Fibroblast of peridontal ligament (primary cell): ENCODE results near the gene PDE6C.
"Not testable (repeated sequence)": the region's sequence is repeated elsewhere in the genome, so short reads cannot be mapped to it uniquely, and the experiment has no call there.

ENCODE experiments used
- DNase-seq: peaks from one replicate; pipeline ENCODE4 v3.0.0-alpha.2; 2010; ENCODE audit errors: extremely low read depth

PDE6C gene

DNA sequence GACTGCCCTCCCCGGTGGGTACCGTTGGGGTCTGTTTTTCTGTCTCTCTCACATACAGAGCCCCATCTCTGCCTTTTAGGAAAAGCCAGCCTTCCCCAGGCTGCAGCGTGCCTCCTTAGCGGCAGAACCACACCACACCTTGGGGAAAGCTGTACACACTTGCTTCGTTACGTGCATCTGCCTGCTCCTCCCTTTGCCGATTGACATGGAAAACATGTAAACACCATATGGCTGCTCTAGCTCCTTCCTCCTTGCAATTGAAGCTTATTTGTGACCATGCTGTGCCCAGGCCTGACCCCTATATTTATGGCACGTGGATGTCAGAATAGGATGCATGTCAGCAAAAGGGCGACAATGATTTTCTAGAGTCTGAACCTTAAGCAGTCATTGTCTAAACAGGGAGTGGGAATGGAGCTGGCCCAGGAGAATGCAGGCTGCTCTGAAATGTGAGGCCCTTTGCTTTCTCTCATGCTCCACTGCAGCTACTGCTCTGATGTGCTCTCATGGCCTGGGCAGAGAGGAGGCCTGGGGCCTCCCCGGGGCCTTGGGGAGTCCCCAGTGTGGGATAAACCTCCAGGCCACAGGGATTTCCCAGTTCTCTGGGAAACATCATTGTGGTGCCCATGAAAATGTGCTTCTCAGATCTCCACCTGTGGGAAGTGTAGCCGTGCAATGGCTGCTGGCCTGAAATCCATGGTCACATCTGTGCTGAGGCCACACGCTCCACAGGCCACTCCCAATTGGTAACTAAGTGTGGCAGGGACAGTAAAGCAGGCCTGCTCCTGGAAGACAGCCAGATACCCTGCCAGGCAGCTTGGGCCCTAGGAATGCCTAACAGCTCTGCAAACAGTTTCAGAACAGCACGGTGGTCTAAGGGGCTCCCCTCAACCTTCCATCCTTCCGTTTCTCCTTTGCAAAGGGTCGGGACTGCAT is 18.6 kb downstream of the PDE6C start:
- no peak for DNase-seq

DNA sequence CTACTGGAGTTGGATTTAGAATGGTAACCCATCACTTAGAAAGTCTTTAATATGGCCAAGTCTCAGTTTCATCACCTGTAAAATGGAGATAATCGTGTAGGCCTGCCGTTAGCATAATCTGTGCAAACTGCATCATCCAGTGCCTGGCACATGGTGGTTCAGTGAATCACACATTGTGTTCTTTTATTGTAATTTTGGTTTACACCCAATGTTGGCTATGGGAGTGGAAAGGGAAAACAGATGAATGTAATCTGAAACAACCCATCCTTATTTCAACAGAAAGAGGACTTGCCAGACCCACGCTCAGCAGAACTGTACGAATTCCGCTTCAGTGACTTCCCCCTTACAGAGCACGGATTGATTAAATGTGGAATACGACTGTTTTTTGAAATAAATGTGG is 27.5 kb downstream of the PDE6C start:
- DNase-seq: no peak

DNA sequence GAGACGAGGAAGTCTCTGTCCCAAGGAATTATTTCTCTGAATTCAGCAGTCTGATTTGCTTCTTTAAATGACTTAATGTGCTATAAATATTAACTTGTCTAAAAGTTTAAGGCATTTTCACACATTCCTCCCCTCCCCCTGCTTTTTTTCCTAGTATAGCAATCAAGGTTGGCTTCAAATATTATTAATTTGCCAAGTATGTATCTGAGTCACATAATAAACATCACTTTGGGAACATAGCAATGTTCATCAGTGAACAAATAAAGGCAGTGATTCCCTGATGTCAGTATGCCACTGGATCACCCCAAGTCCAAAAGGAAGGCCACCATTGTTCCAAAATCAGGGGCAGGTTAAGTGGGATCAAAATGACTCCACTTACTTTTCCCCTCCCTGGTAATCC is 40.5 kb downstream of the PDE6C start:
- no peak for DNase-seq

DNA sequence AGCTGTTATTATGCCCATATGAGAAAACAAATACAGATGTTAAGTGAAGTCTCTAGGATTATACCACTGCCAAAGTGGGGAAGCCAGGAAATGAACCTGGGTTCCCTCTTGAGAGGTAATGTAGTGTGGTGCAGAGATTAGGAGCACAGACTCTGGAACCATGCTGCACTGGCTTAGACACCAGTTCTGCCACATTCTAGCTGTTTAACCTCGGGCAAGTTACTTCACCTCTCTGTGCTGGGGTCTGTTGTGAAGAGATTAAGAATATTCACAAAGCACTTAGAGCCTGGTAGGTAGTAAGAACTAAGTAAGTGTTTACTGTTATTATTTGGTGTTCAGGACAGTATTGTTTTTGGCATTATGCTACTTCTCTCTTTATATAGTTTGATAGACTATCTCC is 41.9 kb downstream of the PDE6C start:
- no peak for DNase-seq

DNA sequence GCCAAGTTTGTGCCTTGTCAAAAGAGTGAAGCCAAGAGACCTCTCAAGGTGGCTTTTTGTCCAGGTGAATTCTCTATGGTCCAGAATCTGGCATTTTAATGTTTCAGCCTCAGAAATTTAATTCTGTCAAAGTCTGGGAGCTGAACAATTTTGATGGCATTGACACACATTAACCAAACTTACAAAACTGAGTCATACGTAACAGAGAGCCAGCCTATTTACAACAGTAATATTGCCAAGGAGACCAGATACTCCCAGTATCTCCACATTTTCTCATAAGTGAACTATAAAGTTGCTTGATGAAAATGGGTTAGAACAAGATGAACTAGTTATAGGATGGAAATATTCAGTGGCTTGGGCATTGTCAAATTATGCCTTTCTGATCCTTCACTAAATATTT is 43.8 kb downstream of the PDE6C start:
- DNase-seq: no peak

DNA sequence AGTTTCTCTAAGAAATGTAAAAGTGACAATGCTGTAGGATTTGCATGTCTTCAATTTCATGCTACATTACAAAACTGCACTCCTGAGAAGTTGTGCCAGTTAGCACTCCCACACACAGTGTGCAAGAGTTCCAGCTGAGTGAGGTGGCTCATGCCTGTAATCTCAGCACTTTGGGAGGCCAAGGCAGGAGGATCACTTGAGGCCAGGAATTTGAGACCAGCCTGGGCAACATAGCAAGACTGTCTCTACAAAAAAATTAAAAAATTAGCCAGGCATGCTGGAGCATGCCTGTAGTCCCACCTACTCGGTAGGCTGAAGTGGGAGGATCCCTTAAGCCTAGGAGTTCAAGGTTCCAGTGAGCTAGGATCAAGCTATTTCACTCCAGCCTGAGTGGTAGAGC is 45.4 kb downstream of the PDE6C start:
- DNase-seq: no peak

DNA sequence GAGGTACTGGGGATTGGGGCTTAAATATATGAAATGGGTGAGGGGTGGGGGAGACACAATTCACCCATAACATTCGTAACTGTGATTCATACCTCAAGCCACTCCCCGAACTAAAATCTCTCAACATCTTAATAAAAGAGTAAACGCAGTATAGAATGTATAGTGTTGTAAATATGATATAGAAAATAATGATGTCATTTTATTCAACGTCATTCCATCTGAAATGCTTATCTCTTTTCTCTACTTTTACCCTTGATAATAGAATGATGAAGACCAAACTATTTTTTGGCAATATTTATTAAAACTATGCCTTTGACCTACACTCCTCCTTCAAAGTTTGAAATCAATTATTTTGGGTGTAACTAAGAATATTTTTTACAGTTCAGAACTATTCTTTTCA is 53.7 kb downstream of the PDE6C start:
- no peak for DNase-seq

DNA sequence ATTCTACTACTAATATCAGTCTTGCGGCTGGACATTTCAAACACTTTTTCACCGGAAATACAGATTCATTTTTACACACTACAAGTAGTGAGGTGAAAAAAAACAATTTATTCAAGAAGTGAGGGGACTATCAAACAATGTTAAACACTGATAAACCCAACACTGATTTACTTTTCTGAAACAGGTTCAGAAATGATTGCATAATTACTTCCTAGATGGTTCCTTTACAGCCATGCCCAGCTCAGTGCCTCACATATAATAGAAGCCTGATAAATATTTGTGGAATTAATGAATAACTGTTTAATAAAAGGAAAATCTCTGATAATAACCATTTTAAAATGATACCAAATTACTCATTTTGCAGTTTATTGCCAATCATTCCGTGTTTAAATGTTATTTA is 55.5 kb downstream of the PDE6C start:
- no peak for DNase-seq

DNA sequence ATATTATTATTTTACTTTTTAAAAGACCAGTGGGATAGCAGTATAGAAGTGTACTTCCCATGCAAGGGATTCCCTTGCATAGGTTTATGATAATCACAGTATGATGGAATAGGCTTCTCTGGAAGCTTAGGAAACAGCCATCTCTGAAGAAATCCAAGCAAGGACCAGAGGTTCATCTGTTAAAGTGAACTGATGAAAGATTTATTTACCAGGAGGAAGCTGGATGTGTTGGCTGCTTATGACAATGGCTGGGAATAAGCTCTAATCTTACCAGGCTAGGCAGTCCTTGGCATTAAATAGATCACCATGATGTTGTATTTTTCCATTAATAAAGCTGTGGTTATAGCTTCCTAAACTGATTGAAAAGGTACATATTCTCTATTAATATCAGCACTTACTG is 58.0 kb downstream of the PDE6C start:
- no peak for DNase-seq

DNA sequence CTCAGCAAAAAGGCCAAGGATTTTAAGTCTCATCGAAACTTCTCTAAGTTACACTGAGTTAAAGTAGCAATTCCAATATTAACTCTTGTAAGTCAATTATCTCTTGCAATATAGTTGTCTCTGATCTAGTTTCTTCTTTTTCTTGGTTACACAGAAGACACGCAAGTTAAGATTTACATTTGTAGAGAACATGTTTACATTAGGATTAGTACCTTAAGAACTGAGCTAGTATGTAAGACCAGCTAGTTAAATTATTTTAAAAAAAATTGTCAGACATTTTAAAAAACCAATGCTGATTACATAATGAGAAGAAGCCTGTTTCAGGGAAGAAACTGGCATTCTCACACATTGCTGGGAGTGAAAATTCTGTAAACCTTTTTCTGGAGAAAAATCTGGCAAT is 58.7 kb downstream of the PDE6C start:
- DNase-seq: no peak

DNA sequence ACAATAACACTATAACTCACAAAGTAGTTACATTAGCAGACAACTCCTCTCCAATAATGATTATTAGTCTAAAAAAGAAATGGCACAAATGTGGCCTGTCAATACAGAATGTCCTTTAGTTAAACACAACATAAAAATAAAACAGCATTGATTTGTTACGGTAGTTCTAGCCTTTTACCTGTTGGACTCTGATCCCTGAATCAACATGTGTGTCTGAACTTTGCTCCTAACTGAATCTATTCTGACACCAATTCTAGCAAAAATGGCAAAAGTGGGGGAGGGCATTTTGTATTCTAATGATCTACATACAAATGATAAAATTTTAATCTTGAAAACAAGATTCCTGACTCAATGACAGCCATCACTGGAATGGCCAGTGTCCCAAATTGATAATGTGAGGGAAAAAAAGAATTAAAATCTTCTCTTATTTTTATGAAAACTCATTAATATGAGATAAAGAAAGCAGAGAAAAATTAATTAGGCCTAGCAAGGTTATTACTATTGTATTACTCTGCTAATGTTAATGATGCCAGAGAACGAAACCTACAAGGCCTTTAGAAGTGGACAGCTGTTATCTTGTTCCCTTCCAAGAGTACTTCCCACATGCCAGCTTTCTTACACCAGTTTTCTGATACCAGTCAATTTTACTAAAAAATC is 59.8 kb downstream of the PDE6C start:
- no peak for DNase-seq

DNA sequence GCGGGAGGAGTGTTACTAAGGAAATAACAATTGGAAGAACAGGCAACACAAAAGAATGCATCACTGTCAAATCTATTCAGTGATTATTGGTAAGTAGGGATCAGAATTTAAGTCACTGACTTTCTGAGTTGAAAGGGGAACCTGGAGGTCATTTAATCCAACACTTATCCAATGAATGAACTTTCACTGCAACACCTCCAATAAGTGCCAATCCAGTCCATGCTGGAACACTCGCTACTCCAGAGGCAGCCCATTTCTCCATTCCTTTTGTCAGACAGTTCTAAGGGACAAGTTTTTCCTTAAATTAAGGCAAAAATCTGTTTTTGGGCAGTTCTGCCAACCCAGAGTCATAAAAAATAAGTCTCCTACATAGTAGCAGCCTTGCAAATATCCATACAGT is 60.6 kb downstream of the PDE6C start:
- no peak for DNase-seq

DNA sequence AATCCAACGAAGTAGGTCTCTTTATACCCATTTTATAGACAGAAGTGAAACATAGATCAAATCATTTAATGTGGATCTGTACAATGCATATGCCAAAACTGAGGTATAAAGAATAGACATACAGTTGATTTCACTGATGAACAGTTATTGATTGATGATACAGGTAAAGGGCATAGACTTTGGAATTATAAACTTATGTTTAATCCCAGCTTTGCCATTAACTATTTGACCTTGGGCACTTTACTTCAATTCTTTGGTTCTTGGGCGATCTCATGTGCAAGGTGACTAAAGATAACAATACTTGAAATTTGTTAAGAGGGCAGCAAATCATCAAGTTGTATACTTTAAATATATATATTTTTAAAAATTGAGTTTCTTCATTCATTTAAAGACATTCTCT is 61.5 kb downstream of the PDE6C start:
- no peak for DNase-seq

DNA sequence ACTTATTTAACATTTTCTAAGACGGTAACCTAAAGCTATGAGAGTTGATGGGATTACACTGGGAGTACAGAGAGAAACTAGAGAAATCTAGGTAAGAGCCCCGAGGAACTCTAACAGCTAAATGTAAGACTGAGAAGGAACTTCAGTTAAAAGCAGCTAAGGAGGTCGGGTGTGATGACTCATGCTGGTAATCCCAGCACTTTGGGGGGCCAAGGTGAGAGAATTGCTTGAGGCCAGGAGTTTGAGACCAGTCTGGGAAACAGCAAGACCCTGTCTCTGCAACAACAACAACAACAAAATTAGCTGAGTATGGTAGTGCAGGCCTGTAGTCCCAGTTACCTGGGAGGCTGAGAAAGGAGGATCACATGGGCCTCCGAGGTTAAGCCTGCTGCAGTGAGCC is 66.0 kb downstream of the PDE6C start:
- no peak for DNase-seq

DNA sequence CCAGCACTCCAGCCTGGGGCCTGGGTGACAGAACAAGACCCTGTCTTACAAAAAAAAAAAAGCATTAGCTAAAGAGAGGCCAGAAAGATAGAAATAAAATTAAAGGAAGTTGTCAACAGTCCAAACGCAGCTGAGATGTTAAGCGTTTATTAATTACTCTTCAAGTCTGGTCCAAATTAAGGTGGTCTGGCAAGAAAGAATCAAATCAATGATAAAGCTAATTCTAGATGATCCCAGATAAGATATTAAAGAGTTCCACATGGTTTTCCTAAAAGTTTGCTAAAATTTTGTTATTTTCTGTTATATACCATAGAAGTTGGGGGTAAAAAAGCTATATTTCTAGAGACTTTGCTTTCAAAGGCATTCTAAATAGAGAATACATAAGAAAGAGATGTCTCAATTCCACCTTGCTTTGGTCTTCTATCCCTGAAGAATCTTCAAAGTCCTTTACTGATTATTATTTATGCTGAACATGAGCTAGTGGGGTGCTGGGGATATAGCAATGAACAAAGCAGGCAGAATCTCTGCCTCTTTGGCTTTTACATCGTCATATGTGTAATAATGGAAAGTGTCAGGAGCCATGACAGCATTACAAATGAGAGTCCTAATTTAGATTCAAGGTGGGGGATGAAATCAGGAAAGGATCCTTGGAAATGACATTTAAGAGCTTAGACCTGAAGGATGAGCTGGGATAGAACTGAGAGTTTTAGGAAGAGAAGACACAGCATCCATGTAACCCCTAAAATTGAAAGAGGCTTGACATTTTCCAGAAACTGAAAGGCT is 66.7 kb downstream of the PDE6C start:
- DNase-seq: no peak

DNA sequence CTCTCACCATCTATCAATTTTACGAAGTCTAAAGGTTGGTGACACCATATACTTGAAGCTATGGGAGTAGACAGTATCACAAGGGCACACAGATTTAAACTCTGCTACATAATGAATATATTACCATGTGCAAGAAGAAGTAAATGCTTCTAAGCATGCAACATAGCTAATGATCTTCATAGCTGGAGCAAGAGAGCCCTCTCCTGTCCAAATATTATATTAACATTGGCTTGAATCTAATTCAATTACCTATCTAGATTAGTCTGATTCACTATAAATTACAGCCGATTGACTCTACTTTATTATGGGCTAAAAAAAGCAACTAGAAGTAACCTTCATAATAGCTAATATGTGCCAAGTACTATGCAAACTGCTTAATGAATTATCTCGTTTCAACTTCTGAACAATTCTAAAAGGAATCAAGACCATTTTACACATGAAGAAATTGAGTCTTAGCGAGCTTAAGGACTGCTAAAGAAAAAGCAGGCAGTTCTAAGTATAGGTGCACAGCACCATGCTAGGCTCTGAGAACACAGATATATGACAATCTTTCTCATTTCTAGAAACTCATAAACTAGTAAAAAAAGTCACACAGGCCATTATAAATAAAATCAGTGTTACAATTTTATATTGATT is 68.2 kb downstream of the PDE6C start:
- peak; percentile 67 for DNase-seq

DNA sequence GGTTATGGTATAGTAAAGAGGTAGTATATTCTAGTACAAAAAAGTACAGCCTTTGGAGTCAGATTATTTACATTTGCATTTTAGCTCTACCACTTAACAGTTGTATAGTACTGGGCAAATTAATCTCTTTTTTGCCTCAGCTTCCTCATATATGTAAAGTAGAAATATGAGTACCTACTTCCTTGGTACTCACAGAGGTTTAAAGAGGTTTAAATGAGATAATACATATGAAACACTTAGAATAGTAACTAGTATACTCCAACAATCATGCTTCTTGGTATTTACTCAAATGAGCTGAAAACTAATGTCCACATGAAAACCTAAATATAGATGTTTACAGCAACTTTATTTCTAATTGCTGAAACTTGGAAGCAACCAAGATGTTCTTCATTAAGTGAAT is 75.4 kb downstream of the PDE6C start:
- DNase-seq: no peak

DNA sequence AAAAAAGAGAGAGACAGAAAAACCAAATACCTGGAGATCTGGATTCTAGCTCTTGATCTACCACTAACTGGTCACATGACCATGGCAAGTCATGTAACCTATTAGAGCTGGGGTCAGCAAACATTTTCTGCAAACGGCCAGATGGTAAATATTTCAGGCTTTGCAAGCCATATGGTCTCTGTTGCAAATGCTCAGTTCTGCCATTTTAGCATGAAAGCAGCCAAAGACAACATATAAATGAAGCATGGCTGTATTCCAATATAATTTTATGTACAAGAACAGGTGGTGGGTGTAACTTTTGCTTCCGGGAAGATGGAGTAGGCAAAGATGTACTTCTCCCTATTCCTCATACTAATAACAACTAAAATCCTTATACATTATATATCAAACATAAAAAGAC is 83.4 kb downstream of the PDE6C start:
- no peak for DNase-seq

DNA sequence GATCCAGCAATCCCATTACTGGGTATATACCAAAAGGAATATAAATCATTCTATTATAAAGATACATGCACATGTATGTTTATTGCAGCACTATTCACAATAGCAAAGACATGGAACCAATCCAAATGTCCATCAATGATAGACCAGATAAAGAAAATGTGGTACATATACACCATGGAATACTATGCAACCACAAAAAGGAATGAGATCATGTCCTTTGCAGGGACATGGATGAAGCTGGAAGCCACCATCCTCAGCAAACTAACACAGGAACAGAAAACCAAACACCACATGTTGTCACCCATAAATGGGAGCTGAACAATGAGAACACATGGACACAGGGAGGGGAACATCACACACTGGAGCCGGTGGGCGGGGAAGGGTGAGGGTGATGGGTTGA is 84.2 kb downstream of the PDE6C start:
- DNase-seq: not testable (repeated sequence)

DNA sequence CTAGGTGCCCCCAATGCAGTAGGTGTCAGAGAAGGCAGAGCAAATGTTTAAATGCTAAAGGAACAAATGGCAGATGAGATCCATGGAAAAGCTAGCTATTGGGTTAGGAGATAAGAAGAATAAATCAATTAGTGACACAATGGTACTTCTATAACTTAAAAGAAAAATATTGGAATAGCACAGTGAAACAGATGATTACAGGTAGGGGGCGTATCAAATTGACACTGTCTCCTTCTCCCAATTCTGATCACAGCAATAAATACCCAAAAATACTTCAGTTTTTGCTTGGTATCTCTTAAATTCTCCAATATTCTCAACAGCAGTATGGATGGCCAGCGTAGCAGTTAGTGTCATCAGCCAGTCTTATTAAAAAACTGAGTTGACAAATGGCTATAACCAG is 84.9 kb downstream of the PDE6C start:
- DNase-seq: no peak

DNA sequence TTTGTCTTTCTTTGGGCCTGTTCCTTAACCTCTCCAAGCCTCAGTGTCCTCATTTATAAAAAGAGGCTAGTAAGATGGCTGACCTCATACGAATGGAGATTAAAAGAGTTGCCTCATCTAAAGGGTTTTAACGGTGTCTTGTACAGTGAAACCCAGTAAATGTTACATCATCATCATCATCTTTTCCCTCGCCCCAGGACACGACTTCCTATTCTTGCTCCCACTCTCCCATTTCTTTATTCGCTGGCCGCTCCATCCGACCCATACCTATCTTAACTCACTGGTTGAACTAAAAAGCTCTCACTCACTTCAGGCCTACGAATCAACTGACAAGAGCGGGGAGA is 89.5 kb downstream of the PDE6C start:
- peak; percentile 69 for DNase-seq
